CD4-positive, alpha-beta T cell treated with Interleukin-12 subunit alpha and Interleukin-12 subunit beta, for 1 hour (primary cell): ENCODE results near the gene CELF4.

Experiments used
- DNase-seq: peaks from one replicate; pipeline ENCODE4 v3.0.0-alpha.2; 2020

The CELF4 gene

DNA sequence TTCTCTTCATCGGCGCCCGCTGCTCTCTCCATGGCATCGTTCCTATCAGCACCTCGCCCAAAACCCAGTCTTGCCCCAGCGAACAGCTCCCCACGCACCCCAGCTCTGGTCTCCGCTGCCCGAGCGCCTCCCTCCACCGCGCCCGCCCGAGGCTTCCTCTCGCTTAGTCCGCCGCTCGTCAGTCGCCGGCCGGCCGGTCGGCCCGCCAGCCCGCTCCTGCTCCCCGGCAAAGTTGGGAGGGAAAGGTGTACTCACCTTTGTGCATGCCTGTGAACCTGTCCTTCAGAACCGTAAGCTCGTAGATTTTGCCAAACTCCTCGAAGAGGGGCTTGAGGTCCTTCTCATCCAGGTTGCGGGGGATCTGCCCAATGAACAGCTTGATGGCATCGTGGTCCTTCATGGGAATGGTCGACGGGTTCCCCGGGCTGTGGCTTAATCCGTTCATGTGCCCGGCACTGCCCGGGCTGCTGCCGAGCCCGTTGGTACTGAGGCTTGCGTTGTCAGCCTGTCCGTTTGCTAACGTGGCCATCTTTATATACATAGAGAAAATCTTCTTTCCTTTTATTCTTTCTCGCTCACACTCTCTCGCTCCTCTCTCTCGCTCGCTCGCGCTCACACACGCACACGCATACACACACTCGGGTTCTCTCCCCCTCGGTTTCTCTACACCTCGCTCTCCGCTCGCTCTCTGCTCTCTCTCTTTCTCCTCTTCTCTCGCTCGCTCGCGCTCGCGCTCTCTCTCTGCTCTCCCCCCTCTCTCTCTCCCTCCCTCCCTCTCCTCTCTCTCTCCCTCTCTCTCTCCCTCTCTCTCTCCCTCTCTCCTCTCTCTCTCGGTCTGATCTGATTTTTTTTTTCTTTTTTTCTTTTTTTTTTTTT is at the start of gene CELF4:
TSS of gene CELF4 (minus strand) at position 698 of the 876 bp plus-strand sequence.
- no peak for DNase-seq

DNA sequence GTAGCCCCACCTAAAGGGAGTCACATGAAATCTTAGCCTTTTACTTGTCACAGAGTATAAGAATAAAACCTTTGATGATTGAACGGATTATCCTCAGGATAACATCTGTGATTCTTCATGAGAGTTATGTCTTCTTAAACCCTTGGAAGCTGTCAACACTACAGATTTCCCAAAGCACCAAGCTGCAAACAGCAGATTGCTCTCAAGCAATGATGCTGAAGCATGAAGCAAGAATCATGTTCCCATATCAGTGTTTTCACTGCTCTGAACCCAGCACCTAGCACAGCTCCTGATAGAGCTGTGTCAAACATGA is 47.6 kb upstream of the CELF4 start:
- no peak for DNase-seq

DNA sequence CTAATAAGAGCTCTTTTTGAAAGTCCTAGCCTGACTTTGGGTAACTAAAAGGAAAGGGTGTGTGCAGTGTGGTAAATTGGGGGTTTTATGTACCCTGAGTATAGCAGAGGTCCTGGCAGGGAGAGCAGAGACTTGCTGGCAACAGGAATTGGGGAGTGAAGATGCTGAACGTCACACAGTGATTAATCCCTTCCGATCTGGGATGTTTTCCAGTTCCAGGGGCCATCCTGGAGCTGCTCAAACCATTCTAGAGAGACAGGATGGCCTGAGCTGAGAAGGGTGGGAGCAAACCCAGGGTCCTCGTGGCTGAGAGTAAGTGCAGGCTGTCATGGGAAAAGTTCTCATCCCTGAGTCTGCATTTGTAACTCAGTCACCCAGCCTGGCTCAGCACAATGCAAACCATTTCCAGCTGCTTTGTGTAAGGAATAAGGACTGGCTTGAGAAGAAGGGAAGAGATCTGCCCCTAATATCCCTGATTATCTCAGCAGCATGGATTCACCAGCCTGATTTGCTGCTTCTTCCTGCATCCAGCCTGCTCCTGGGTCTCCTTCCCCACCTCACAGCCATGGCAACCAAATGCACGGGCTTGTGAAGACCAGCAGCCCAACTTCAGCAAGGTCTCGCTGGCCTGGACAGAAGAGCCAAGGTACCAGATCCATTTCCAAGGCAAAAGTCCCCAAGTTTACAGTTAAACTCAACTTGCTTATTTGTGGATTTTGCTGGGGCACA is 47.1 kb upstream of the CELF4 start:
- no peak for DNase-seq

DNA sequence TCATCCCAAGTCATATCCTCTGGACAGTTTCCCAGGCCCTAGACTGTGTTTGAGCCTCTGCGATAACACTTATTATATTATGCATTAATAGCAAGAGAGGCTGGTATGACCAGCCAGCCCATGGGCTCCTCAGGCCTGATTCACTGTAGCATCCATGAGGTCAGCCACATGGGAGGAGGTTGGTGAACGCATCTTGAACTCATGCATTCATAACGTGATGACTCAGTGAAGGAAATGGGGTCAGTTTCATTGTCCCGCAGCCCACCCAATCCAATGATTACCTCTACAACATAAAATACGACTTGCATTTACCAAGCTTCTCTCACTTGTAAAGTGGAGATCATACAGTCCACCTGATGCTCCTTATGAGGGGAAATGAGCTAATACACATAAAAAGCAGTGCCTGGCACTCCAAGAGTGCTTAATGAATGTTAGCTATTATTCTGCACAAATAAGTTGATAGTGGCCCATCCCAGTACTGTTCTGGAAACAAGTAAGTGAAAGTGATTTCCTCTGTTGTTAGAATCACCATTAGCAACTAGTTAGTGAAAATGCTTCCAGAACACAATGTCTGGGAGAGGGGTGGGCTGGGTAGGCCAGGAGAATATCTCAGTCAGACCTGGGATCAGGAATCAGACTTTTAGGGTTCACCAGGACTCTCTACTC is 46.1 kb upstream of the CELF4 start:
- no peak for DNase-seq

DNA sequence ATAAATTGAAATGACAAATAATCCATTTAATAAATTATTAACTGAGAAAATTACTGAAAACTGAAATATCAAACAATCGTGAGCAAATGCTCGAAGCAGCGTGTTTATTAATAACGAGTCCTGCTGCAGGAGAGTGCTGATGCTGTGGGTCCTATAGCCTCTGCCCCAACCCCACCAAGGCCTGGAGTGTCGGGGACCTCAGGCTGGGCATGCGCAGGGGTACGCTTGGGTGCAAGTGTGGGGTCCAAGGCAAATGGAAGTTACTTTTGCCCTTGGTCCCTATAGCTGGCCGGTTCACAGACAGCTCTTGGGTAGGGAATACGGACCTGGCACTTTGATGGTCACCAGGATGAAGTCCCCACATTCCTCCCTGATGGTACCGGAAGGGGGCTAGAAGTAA is 43.3 kb upstream of the CELF4 start:
- DNase-seq = no peak

DNA sequence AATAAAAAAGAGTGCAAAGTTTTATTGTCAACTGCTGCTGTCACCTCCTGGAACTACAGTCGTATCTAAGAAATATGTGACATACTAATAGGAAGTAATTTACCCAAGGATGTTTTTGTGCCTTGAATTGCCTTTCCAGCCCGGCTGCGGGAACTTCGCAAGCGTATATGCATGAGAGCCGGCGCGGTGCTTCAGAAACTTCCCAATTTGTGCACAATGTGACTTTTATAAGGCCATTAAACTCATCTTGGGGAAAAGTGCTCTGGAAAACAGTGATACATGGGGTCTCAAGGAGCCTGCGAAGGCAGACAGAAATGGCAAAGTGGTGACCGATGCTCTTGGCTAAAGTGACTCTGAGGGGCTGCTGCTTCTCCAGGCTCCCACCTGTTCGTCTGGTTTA is 41.7 kb upstream of the CELF4 start:
- no peak for DNase-seq

DNA sequence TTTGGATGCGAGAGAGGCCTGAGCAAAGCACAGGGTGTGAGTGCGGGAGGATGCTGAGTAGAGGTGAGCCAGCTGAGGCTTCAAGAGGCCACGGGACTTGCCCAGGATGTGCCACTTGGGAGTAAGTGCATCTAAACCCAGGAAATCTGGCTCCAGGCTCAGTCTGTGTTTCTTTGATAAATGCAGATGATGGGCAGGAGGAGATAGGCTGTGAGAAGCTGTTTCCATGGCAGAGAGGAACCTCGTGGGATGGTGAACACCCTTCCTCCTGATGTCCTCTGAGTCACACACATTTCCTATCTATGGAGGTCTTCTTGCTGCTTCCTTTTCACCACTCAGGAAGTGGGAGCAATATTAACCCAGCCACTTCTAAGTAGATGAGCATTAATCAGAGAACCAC is 38.4 kb upstream of the CELF4 start:
- DNase-seq = no peak

DNA sequence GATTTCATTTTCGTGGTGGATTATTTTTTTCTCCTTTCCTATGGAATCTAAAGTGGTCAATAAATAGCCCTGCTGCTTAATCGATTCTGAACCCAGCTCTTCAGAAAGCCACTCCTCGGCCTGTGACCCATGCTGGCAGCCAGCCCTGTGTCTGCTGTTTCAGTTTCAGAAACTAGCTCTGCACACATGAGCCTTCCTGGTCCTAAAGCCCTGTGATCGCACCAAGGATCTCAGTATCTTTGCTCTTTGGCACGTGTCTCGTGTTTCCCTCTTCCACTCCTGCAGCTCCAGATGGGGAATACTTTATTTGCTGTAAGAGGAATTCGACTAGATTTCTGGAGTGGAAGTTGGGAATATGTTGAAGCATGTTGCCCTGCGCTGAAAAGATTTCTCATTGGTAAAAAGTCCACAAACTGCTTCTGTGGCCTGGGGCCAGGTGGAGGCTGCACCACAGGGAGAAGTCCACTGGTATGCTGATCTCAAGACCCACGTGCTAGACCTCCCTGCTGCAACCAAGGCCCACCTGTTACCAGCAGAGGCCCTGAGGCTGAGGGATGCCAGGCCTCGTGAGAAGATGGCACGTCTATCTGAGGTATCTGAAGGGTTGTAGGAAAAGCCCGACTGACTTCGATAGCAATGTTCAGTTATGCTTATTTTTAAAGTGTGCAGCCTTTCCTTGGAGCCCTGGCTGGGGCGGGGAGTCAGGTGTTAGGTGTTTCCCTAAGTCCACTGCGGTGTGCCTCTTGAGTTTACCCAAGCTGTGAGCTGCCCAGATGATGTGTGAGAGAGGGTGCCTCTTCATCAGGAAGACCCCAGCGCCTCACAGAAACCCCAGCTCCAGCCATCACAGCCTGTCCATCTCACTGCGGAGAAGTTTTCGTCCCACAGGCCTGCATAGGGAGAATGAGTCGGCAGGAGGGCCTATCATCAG is 33.6 kb upstream of the CELF4 start:
- DNase-seq = no peak

DNA sequence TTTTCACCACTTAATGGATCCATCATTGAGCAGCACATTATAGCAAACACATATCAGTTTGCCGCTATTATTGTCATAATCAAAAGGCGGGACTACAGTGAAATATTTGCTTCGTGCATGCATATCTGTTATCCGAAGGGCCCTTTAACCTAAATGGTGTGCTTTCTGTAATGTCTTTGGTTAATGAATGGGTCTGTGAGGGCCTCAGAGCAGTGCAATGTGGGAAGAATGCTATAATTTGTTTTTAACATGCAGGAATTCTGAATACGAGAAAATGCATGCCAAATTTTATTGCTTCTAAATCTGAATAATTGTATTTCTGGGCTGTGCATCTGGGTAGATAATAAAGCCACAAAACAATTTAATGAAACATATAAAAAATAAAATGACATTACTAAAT is 32.8 kb upstream of the CELF4 start:
- DNase-seq = no peak

DNA sequence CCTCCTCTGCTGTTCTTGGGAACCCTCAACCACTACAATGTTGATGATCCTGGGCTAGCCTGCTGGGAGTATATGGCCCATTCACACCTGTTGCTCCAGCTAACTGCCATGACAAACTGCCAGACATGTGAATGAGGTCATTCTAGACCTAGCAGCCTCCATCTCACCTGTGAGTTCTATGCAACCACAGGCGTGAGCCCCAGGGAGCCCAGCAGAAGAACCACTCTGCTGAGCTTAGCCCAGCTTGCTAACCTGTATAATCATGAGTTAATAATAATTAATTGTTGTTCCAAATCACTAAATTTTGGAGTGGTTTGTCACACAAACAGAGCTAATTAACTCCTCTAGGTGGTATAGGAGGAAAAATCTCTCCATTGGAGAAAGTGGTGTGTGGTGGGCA is 24.7 kb upstream of the CELF4 start:
- no peak for DNase-seq

DNA sequence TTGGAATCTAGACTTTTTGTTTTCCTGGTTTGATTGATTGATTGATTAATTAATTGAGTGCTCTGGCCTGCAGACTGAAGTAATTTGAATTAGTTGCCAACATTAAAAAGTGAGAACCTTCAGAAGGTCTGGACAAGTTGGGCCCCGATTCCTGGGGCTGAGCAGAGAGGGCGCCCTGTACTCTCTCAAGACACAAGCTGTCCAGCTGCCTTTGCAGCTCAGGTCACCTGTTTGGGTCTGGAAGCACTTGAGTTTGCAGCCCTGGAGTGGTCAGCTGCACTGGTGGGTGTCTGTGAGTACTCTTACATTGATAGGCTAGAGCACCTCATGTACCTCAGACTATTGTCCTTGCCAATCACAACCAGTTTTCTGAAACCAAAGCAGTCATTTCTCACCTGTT is 22.7 kb upstream of the CELF4 start:
- DNase-seq = no peak

DNA sequence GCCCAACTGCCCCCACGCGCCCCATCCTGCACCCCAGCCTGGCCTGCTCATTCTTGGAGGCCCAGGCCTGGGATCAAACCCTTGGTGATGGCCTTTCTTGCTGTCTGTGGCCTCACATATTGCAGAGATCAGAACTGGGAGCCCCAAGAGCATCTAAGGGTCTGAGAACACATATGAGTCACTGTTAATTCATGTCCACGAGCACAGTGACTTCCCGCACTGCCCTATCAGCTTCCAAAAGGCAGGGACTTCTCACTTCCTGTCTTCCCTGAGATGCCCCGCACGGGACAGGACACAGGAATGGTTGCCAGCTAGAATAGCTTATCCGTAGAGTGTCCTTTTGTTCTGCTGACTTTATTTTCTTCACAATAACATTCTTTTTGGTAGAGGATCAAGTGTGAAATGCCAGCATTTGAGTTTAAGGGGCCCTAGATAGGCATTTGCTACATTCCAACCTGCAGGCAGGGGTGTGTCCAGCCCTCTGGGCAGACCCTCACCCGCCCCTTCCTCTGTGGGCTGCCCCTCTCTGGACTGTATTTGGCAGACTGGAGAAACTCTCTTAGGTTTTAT is 21.1 kb upstream of the CELF4 start:
- no peak for DNase-seq

DNA sequence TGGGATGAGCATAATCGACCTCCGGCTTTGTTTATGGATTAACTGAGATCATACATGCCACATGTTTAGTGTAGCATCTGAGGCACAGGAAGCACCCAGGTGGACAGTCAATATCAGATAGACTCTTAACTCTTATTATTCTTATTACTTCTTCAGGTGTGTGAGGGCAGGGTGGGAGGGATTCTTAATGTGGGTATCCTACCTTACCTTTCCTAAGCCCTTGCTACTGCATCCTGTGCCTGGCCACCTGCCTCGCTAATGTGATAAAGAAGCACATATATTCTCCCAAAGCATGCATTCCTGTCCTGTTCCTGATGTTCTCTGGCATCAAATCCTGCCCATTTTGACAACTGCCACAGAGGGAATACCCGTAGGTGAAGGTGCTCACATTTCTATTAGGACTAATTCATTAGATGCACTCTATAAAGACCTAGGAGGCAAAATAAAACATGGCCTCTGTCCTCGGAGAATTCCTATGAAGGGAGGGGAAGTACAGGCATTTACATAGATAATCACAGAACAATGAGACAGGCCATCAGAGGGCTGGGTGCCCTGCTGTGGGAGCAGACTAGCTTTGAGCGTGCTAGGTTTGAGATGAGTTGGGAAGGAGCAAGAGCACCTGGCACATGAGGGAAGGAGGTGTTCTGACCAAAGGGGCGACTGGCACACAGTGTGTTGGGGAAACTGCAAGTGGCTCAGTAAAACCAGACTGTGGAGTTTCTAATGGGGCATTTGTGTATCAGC is 19.5 kb upstream of the CELF4 start:
- no peak for DNase-seq

DNA sequence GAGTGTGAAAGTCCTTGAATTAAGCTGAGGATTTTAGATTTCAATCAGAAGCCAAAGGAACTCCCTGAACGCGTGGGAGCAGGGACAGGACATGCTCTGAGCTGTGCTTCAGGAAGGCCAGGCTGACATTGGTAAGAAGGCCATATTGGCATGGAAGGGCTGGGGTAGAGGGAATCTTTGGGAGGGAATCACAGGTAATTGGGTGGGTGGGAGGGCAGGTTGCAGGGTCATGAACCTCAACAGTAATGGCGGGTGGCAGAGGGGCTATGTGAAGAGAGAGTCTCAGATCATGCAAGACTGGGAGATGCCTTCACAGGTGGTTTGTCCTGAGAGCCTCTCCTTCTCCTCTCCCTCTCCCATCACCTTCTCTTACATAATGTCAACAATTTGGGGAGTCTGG is 18.6 kb upstream of the CELF4 start:
- DNase-seq = no peak

DNA sequence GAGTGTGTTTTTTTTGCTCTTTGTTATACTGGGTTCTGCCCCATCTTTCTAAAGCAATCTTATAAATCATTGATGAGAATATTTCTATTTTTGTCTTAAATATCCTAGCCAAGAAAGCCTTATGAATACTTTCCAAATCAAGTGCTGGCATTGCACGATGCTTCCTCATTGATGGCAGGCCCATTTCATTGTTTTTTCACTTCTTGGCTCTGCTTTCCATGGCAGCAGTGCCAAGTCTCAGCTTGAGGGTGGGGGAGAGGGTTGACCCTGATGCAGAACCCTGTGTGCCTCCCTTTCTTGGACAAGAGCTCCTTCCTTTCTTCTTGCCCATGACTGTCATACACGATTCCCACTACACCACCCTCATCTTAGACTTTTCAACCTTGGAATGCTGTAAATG is 16.7 kb upstream of the CELF4 start:
- no peak for DNase-seq

DNA sequence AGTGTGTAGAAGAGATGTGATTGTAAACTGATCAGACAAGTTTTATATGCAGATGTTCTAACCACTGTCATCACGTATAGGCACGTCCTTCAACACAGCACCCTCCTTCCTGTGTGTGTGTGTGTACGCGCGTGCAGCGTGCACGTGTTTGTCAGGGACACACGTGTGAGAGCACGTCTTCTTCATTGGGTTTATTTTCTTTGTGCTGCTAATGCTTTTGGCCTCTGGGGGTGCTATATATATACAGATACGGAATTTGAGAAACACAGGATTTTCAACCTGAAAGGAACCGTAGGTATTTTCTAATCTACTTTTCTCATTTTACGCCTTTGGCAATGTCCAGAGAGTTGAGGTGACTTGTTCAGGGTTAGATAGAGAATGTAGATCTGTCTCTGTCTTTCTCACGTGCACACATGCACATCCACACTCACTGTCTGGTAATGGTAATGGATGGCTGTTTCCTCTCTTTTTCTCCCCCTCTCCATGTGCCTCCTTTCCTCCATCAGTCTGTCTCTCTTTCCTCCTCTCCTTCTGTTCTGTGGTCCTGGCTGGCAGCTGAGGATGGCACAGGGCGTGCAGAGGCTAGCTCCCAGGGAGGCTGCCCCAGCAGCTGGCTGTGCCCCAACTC is 13.4 kb upstream of the CELF4 start:
- DNase-seq = no peak

DNA sequence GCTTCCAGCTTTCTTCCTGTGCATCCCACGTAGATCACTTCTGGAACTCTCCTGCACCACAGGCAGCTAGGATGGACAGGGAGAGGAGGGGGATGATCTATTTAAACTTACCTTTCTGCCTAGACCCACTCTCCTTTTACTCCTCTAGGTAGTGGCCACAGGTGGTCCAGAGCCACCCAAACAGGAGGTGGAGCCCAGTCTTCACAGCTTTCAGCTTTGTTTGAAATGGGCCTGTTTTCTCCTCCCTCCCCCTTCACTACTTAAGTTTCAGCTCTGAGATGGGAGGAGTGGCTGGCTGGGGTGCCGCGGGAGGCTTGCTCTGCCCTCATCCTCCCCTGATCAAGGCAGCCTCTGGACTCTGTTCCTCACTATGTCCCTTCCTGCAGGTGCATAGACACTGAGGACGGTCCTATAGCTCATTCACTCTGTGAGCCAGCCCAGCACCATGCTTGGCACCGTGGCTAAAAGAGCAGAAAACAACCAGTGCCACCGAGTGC is 12.6 kb upstream of the CELF4 start:
- DNase-seq = no peak

DNA sequence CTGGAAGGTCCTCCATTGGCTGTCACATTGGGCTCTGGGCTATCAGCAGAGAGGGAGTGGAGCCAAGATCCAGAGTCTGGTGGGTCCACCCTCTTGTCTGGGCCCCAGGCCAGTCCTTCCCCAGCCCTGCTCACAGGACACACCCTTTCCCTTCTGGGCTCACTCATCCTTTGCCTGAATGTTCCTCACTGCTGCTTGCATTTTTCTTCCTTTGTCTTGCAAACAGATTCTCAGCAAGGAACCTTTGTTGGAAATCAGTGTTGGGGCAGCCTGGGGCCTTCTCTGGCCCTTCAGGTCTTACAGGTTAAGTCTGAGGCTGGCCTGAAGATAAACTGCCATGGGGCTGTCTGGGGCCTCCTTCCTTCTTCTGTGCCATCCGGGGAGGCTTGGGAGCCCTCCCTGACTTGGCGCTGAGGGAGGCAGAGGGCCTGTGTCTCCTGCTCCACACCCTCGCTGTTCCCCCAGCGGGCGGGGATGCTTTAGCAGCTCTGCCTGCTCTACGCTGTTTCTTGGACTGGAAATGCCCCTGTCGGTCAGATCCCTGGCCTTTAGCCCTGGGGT is 11.5 kb upstream of the CELF4 start:
- DNase-seq = no peak

DNA sequence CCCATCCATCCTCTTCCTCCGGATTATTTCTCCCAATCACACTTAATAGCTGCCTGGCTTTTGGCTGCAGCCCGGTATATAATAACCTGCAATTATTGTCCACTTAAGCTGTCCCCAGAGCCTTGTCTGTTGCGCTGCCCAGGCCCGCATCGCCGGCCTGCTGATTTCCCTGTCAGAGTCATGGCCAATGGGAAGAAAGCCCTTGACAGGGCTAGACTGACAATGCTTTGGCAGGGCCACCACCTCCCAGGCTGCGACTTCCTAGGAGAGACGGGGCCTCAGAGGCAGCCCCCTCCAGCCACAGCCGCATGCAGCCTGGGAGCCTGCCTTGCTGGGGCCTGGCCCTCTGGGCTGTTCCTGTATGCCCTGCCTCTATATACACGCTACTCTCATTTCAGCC is 10.0 kb upstream of the CELF4 start:
- no peak for DNase-seq

DNA sequence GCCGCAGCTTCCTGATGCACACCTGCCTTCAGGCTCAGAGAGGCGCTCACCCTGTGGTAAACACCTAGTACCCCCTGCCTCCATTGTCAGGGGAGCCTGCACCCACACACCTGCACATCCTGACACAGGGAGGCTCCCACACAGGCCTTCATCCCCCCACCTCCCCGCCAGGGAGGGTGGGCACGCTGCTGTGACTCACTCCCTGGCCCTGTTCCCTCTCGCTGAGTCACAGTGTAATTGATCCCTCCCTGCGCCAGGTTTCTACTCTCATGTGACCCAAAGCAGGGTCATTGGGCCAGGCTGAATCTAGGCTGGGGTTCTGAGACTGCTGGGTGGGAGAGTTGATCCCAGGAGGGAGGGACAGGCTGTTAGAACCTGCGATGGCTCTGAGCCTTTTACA is 8.5 kb upstream of the CELF4 start:
- no peak for DNase-seq

DNA sequence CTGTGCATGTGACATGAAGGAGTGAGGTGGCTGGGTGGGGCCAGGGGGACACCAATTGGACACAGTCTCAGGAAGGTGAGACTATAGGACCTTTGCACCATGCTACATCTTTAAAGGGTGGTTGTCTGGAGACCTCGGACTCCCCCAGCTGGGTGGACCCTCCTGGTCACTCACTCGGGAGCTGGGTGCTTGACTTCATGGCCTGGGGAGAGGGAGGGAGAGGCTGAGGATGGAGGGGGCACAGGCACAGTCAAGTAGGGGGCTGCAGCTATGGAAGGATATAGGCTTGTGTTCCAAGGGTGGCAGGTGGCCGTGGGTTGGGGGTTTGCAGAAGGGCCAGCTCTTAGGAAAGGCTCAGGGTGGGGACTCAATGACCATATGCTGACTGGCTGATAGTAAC is 7.1 kb upstream of the CELF4 start:
- no peak for DNase-seq
